Esophagus muscularis mucosa (tissue), 4 donors: ENCODE measurements around the gene PTPRN2. TPM values are rescaled to one million over a fixed set of nuclear protein-coding genes. Genes with fewer than 3 reads are reported as not detected.
"Not testable (repeated sequence)": the region's sequence is repeated elsewhere in the genome, so short reads cannot be mapped to it uniquely, and the experiment has no call there.

Source experiments
- DNase-seq: peaks from one replicate; pipeline ENCODE4 v3.0.0-alpha.2; 2017; ENCODE audit errors: extremely low spot score
- H3K27ac ChIP-seq, 4 donors: fragments of 200-600 bp; sonication (generic); replicated peaks in 1 of 4; 1 replicate in 3 of 4; 2 replicates in 1 of 4; pipeline ENCODE4 v1.5.1; 2016 to 2019; ENCODE audit warnings: mild to moderate bottlenecking in 1 of 4
- H3K27me3 ChIP-seq, 4 donors: fragments of 200-600 bp; sonication (generic); one replicate each; pipeline versions ENCODE4 v1.5.1 to v1.6.0; 2016 to 2019
- H3K36me3 ChIP-seq, 4 donors: fragments of 200-600 bp; sonication (generic); one replicate each; pipeline ENCODE4 v1.5.1; 2016 to 2019
- H3K4me1 ChIP-seq, 4 donors: fragments of 200-600 bp; sonication (generic); one replicate each; pipeline ENCODE4 v1.5.1; 2016 to 2019
- H3K4me3 ChIP-seq, 4 donors: fragments of 200-600 bp; sonication (generic); 1 replicate in 2 of 4; 2 replicates in 2 of 4; pipeline ENCODE4 v1.5.1; 2016 to 2019; ENCODE audit warnings: mild to moderate bottlenecking in 4 of 4, moderate library complexity in 1 of 4
- H3K9me3 ChIP-seq, 4 donors: fragments of 200-600 bp; sonication (generic); 1 replicate in 3 of 4; 2 replicates in 1 of 4; pipeline ENCODE4 v1.5.1; 2016 to 2019
- CTCF ChIP-seq, 3 experiments: fragments of 200-600 bp in 2 of 3; fragments of 450-650 bp in 1 of 3; sonication (generic) in 2 of 3; IDR thresholded peaks; one replicate each; pipeline ENCODE4 v1.5.1; 2017 to 2019; ENCODE audit warnings: antibody characterized with exemption in 3 of 3, mild to moderate bottlenecking in 2 of 3, moderate library complexity in 1 of 3
- EP300 ChIP-seq: sonication (generic); formaldehyde crosslinking; IDR thresholded peaks from one replicate; pipeline ENCODE4 v1.6.1; 2017; ENCODE audit warnings: antibody characterized with exemption
- POLR2A ChIP-seq: fragments of 450-650 bp; IDR thresholded peaks from one replicate; pipeline ENCODE4 v1.6.1; 2017; ENCODE audit warnings: antibody characterized with exemption, moderate library complexity, mild to moderate bottlenecking, low read depth
- POLR2AphosphoS5 ChIP-seq, 2 donors: sonication (generic); formaldehyde crosslinking; IDR thresholded peaks; one replicate each; pipeline ENCODE4 v1.6.1; 2017; ENCODE audit warnings: antibody characterized with exemption in 2 of 2
- WGBS: methylation state at CpG from one replicate; pipeline ENCODE4 v1.1.5; 2018; 5-methylcytosine and 5-hydroxymethylcytosine counted together
- intact Hi-C: fragments of 100-400 bp; cut with DNase I; formaldehyde crosslinking; loops from one replicate; pipeline ENCODE4 v1.15.1; 2023
- total RNA-seq, 4 donors: library from RNA; depleted of rRNA; stranded (reverse); fragments of >200 nt; gene quantifications; one replicate each; pipeline versions ENCODE4 v1.1.0 to v1.2.1, GENCODE V29; 2016

The PTPRN2 gene
- total RNA-seq, 4 donors from 2014 or later: 2.1 to 3.1 (median 3.1) TPM

GRCh38 chr7:158377800-158378623 is 209.6 kb downstream of the PTPRN2 start:
- no peak for DNase-seq
- Histone ChIP-seq H3K27me3 (peaks cover 0 to 41% (median 0%) of the 10 kb centered on the region in 4 donors), H3K4me1 (no peaks in the 10 kb centered on the region), H3K27ac (no peak overlapping the region), H3K9me3 (no peaks in the 10 kb centered on the region), H3K36me3 (no peaks in the 10 kb centered on the region), H3K4me3 (no peak overlapping the region)
- intact Hi-C loops: no loop called here
- TF ChIP-seq CTCF (IDR thresholded peaks at IDR 0.05) (no peak), POLR2AphosphoS5 (IDR thresholded peaks at IDR 0.05) (no peak), POLR2A (no peak), EP300 (no peak)
- 78% methylated on average over 11 of the region's 14 CpGs for WGBS

DNA sequence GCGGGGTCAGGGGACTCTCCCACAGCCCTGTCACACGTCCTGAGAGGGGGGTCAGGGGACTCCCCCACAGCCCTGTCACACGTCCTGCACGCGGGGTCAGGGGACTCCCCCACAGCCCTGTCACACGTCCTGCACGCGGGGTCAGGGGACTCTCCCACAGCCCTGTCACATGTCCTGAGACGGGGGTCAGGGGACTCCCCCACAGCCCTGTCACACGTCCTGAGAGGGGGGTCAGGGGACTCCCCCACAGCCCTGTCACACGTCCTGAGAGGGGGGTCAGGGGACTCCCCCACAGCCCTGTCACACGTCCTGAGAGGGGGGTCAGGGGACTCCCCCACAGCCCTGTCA is 210.8 kb downstream of the PTPRN2 start:
- peaks cover 0 to 49% (median 0%) of the 10 kb centered on the region in 4 donors for H3K27me3 ChIP-seq
- H3K4me1 ChIP-seq, H3K27ac ChIP-seq, H3K9me3 ChIP-seq, H3K36me3 ChIP-seq, DNase-seq, H3K4me3 ChIP-seq, intact Hi-C loops: not testable (repeated sequence)
- no CpG with 5 or more reads among the region's 12 CpGs for WGBS

DNA sequence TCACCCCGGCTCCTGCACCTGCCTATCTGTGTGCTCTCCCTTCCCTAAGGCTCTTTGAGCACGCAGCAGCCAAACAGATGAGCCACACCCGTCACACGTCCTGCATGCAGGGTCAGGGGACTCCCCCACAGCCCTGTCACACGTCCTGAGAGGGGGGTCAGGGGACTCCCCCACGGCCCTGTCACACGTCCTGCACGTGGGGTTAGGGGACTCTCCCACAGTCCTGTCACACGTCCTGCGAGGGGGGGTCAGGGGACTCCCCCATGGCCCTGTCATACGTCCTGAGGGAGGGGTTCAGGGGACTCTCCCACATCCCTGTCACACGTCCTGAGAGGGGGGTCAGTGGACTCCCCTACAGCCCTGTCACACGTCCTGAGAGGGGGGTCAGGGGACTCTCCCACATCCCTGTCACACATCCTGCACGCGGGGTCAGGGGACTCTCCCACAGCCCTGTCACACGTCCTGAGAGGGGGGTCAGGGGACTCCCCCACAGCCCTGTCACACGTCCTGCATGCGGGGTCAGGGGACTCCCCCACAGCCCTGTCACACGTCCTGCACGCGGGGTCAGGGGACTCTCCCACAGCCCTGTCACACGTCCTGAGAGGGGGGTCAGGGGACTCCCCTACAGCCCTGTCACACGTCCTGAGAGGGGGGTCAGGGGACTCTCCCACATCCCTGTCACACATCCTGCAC is 211.3 kb downstream of the PTPRN2 start:
- 72% methylated on average over 8 of the region's 23 CpGs for WGBS
- H3K27ac ChIP-seq, H3K4me3 ChIP-seq, H3K4me1 ChIP-seq, H3K36me3 ChIP-seq, H3K9me3 ChIP-seq, DNase-seq, intact Hi-C loops: not testable (repeated sequence)
- peaks cover 0 to 50% (median 0%) of the 10 kb centered on the region in 4 donors for H3K27me3 ChIP-seq

GRCh38 chr7:158375034-158375433 is 212.6 kb downstream of the PTPRN2 start:
- TF ChIP-seq POLR2A (no peak), CTCF (IDR thresholded peaks at IDR 0.05) (no peak), EP300 (no peak), POLR2AphosphoS5 (IDR thresholded peaks at IDR 0.05) (no peak)
- H3K27me3 ChIP-seq: peaks cover 0 to 50% (median 0%) of the 10 kb centered on the region in 4 donors
- WGBS: 66% methylated on average over 4 of the region's 4 CpGs
- H3K4me1 ChIP-seq: no peaks in the 10 kb centered on the region
- no peaks in the 10 kb centered on the region for H3K9me3 ChIP-seq
- no peak overlapping the region for H3K27ac ChIP-seq
- intact Hi-C loops: no loop called here
- no peak for DNase-seq
- H3K36me3 ChIP-seq: no peaks in the 10 kb centered on the region
- H3K4me3 ChIP-seq: no peak overlapping the region

DNA sequence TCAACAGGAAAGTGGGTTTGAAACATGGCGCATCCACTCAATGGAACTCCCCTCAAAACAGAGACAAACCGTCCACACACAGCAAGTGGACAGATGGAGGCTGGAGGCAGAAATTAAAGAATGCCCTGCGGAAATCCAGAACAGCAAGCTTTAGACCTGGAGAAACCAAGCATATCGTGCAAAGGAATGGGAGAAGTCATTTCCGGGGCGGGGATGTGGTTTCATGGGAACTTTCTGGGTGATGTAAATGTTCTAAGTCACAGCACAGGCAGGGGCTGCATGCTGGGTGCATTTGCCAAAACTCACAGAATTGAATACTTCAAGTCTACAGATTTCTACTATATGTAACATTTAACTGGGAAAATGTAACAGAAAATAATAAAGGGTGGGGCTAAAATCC is 213.0 kb downstream of the PTPRN2 start:
- TF ChIP-seq POLR2A (no peak), EP300 (no peak), CTCF (IDR thresholded peaks at IDR 0.05) (no peak), POLR2AphosphoS5 (IDR thresholded peaks at IDR 0.05) (no peak)
- WGBS: 87% methylated on average over 6 of the region's 6 CpGs
- Histone ChIP-seq H3K36me3 (no peaks in the 10 kb centered on the region), H3K27ac (no peak overlapping the region), H3K4me1 (no peaks in the 10 kb centered on the region), H3K9me3 (no peaks in the 10 kb centered on the region), H3K27me3 (peaks cover 0 to 49% (median 0%) of the 10 kb centered on the region in 4 donors), H3K4me3 (no peak overlapping the region)
- no peak for DNase-seq
- intact Hi-C loops: no loop called here
